ENCODE measurements around the gene SATB2. TPM values are rescaled to one million over a fixed set of nuclear protein-coding genes. Genes with fewer than 3 reads are reported as not detected.

SATB2 gene
- total RNA-seq, 1 experiment from 2014 or later = 22.1 TPM

- TF ChIP-seq ZNF281 (CRISPR knock-in tag; IDR thresholded peaks at IDR 0.05) = 0 out of 2 replicates have a peak, but pooled peaks have one; percentile 13
- TF ChIP-seq AR (CRISPR knock-in tag; IDR thresholded peaks at IDR 0.05) = no peak
- no peak for TF ChIP-seq CTCF (IDR thresholded peaks at IDR 0.05)
Observed at GRCh38 chr2:199459286-199460100, 1.8 kb upstream of the SATB2 start (continued).

- peaks cover 64% of the 10 kb centered on the region for H3K27me3 Mint-ChIP-seq (ENCODE audit: low read depth)
- H3K4me3 Mint-ChIP-seq = peak overlapping the region; percentile 92
- DNase-seq (ENCODE audit: low spot score) (no peak), ATAC-seq (peak; percentile 0; the same call in 1 of the 2 replicates)
- no peaks in the 10 kb centered on the region for H3K9me3 Mint-ChIP-seq
- TF ChIP-seq ZNF121 (CRISPR knock-in tag; IDR thresholded peaks at IDR 0.05) = no peak
- TF ChIP-seq HMGXB4 (CRISPR knock-in tag; IDR thresholded peaks at IDR 0.05) = 0 out of 2 replicates have a peak, but pooled peaks have one; percentile 23
- H3K27ac Mint-ChIP-seq = no peak overlapping the region
- H3K4me1 Mint-ChIP-seq = peaks cover 26% of the 10 kb centered on the region
- ChIA-PET POLR2A (interaction anchor here (1.2 kb wide), 1 partner anchor 29 kb away, joined by 3 read pairs; no protein-coding TSS in a partner anchor), CTCF (interaction anchor here (0.6 to 2.6 kb wide), 8 partner anchors 9 to 551 kb away, joined by 3 to 18 read pairs (median 3); no protein-coding TSS in a partner anchor)
- H3K36me3 Mint-ChIP-seq = no peaks in the 10 kb centered on the region
Observed at GRCh38 chr2:199458806-199459285, 1.1 kb upstream of the SATB2 start.

GRCh38 chr2:199458009-199458805 is 468 bp upstream of the SATB2 start:
- peak; percentile 2 for ATAC-seq
- no peaks in the 10 kb centered on the region for H3K9me3 Mint-ChIP-seq
- peaks cover 58% of the 10 kb centered on the region for H3K27me3 Mint-ChIP-seq (ENCODE audit: low read depth)
- H3K4me3 Mint-ChIP-seq = peak overlapping the region; percentile 92
- ChIA-PET CTCF (interaction anchor here (0.6 to 3.3 kb wide), 7 partner anchors 10 to 550 kb away, joined by 3 to 30 read pairs (median 4); no protein-coding TSS in a partner anchor), POLR2A (interaction anchor here (1.2 kb wide), 1 partner anchor 30 kb away, joined by 3 read pairs; no protein-coding TSS in a partner anchor)
- no peaks in the 10 kb centered on the region for H3K36me3 Mint-ChIP-seq
- no peak overlapping the region for H3K27ac Mint-ChIP-seq
- DNase-seq (ENCODE audit: low spot score) = peak; percentile 67
- peaks cover 26% of the 10 kb centered on the region for H3K4me1 Mint-ChIP-seq
- TF ChIP-seq E2F5 (CRISPR knock-in tag; IDR thresholded peaks at IDR 0.05) (no peak), FOXK1 (CRISPR knock-in tag; IDR thresholded peaks at IDR 0.05) (peak; percentile 18; the same call in 1 of the 2 replicates), NFE2L1 (CRISPR knock-in tag; IDR thresholded peaks at IDR 0.05) (0 out of 2 replicates have a peak, but pooled peaks have one; percentile 23), ZNF532 (CRISPR knock-in tag; IDR thresholded peaks at IDR 0.05; ENCODE audit: borderline replicate concordance) (no peak), IRF1 (CRISPR knock-in tag; IDR thresholded peaks at IDR 0.05) (peak; percentile 37; the same call in 1 of the 2 replicates)

Measured in WTC11 (cell line).